Effector memory CD4-positive, alpha-beta T cell (primary cell): ENCODE measurements around the gene RAB3C.

ENCODE experiments used
- DNase-seq, 3 donors: peaks; one replicate each; pipeline ENCODE4 v3.0.0-alpha.2; 2020
- H3K27ac ChIP-seq: 2 replicates; pipeline ENCODE4 v1.7.0; 2013; ENCODE audit warnings: mild to moderate bottlenecking, low read length, moderate library complexity; ENCODE audit not compliant: insufficient read depth, poor library complexity, severe bottlenecking
- H3K27me3 ChIP-seq: replicated peaks from 2 replicates; pipeline ENCODE4 v1.7.0; 2013; ENCODE audit warnings: mild to moderate bottlenecking, low read length; ENCODE audit not compliant: insufficient read depth, control insufficient read depth, poor library complexity, severe bottlenecking
- H3K36me3 ChIP-seq: 2 replicates; pipeline ENCODE4 v1.7.0; 2013; ENCODE audit warnings: mild to moderate bottlenecking, low read length, moderate library complexity; ENCODE audit not compliant: control insufficient read depth, insufficient read depth
- H3K4me1 ChIP-seq: 2 replicates; pipeline ENCODE4 v1.7.0; 2013; ENCODE audit warnings: low read length, mild to moderate bottlenecking; ENCODE audit not compliant: control insufficient read depth, insufficient read depth, poor library complexity, severe bottlenecking
- H3K4me3 ChIP-seq: 2 replicates; pipeline ENCODE4 v1.7.0; 2013; ENCODE audit warnings: low read length, low read depth, mild to moderate bottlenecking; ENCODE audit not compliant: insufficient read depth, poor library complexity, severe bottlenecking
- H3K9me3 ChIP-seq: 2 replicates; pipeline ENCODE4 v1.7.0; 2013; ENCODE audit warnings: mild to moderate bottlenecking, low read length, moderate library complexity; ENCODE audit not compliant: control insufficient read depth

Gene RAB3C

GRCh38 chr5:58716713-58717112 is 133.8 kb downstream of the RAB3C start:
- Histone ChIP-seq H3K4me1 (no peaks in the 10 kb centered on the region), H3K36me3 (no peaks in the 10 kb centered on the region), H3K4me3 (no peak overlapping the region), H3K9me3 (no peaks in the 10 kb centered on the region), H3K27me3 (no peaks in the 10 kb centered on the region), H3K27ac (no peak overlapping the region)
- DNase-seq: no peak

GRCh38 chr5:58717303-58718007 is 134.6 kb downstream of the RAB3C start:
- no peaks in the 10 kb centered on the region for H3K4me1 ChIP-seq
- no peaks in the 10 kb centered on the region for H3K27me3 ChIP-seq
- no peak overlapping the region for H3K4me3 ChIP-seq
- H3K36me3 ChIP-seq: no peaks in the 10 kb centered on the region
- H3K9me3 ChIP-seq: no peaks in the 10 kb centered on the region
- DNase-seq: no peak
- H3K27ac ChIP-seq: no peak overlapping the region

GRCh38 chr5:58718269-58718978 is 135.5 kb downstream of the RAB3C start:
- H3K9me3 ChIP-seq: no peaks in the 10 kb centered on the region

GRCh38 chr5:58722160-58722559 is 139.3 kb downstream of the RAB3C start:
- Histone ChIP-seq H3K9me3 (no peaks in the 10 kb centered on the region), H3K4me1 (no peaks in the 10 kb centered on the region), H3K4me3 (no peak overlapping the region), H3K36me3 (no peaks in the 10 kb centered on the region), H3K27ac (no peak overlapping the region), H3K27me3 (no peaks in the 10 kb centered on the region)
- DNase-seq: no peak

More at GRCh38 chr5:58718269-58718978, 135.5 kb downstream of the RAB3C start:
- Histone ChIP-seq H3K36me3 (no peaks in the 10 kb centered on the region), H3K4me3 (no peak overlapping the region), H3K27me3 (no peaks in the 10 kb centered on the region), H3K27ac (no peak overlapping the region), H3K4me1 (no peaks in the 10 kb centered on the region)
- DNase-seq: no peak

GRCh38 chr5:58724992-58725391 is 142.1 kb downstream of the RAB3C start:
- no peaks in the 10 kb centered on the region for H3K36me3 ChIP-seq
- H3K4me3 ChIP-seq: no peak overlapping the region
- no peaks in the 10 kb centered on the region for H3K9me3 ChIP-seq
- H3K4me1 ChIP-seq: no peaks in the 10 kb centered on the region
- no peaks in the 10 kb centered on the region for H3K27me3 ChIP-seq
- no peak overlapping the region for H3K27ac ChIP-seq
- no peak for DNase-seq

GRCh38 chr5:58731641-58732040 is 148.8 kb downstream of the RAB3C start:
- no peak for DNase-seq
- Histone ChIP-seq H3K4me3 (no peak overlapping the region), H3K4me1 (no peaks in the 10 kb centered on the region), H3K27ac (no peak overlapping the region), H3K27me3 (no peaks in the 10 kb centered on the region), H3K36me3 (no peaks in the 10 kb centered on the region), H3K9me3 (no peaks in the 10 kb centered on the region)

GRCh38 chr5:58735637-58736036 is 152.8 kb downstream of the RAB3C start:
- H3K36me3 ChIP-seq: no peaks in the 10 kb centered on the region
- H3K9me3 ChIP-seq: no peaks in the 10 kb centered on the region
- H3K4me1 ChIP-seq: no peaks in the 10 kb centered on the region
- H3K4me3 ChIP-seq: no peak overlapping the region
- H3K27me3 ChIP-seq: no peaks in the 10 kb centered on the region
- no peak overlapping the region for H3K27ac ChIP-seq
- no peak for DNase-seq

- no peak for DNase-seq
- Histone ChIP-seq H3K4me3 (no peak overlapping the region), H3K9me3 (no peaks in the 10 kb centered on the region), H3K27me3 (no peaks in the 10 kb centered on the region), H3K36me3 (no peaks in the 10 kb centered on the region), H3K27ac (no peak overlapping the region), H3K4me1 (no peaks in the 10 kb centered on the region)
These were observed 153.3 kb downstream of the RAB3C start for GRCh38 chr5:58736214-58736613.

- Histone ChIP-seq H3K27ac (no peak overlapping the region), H3K36me3 (no peaks in the 10 kb centered on the region), H3K4me3 (no peak overlapping the region), H3K27me3 (no peaks in the 10 kb centered on the region), H3K9me3 (no peaks in the 10 kb centered on the region), H3K4me1 (no peaks in the 10 kb centered on the region)
- DNase-seq: no peak
These were observed 154.8 kb downstream of the RAB3C start for GRCh38 chr5:58737671-58738070.

- H3K9me3 ChIP-seq: no peaks in the 10 kb centered on the region
- DNase-seq: no peak
- H3K4me1 ChIP-seq: no peaks in the 10 kb centered on the region
- no peaks in the 10 kb centered on the region for H3K27me3 ChIP-seq
- no peaks in the 10 kb centered on the region for H3K36me3 ChIP-seq
- H3K27ac ChIP-seq: no peak overlapping the region
- no peak overlapping the region for H3K4me3 ChIP-seq
These were observed 155.5 kb downstream of the RAB3C start for GRCh38 chr5:58738336-58738735.
